Fibroblast of lung (primary cell): Measurements from ENCODE around the gene NOC4L.

Experiments
- EZH2 ChIP-seq: IDR thresholded peaks from 2 replicates; pipeline ENCODE4 v1.5.1; 2012; ENCODE audit warnings: low read length, control low read depth, mild to moderate bottlenecking; ENCODE audit errors: missing control alignments
- TF ChIP-seq, protein P1 (sequence below), 2 donors: IDR thresholded peaks in 1 of 2; conservative IDR thresholded peaks in 1 of 2; 1 replicate in 1 of 2; 2 replicates in 1 of 2; pipeline ENCODE4 v1.5.1; 2011 to 2012; ENCODE audit warnings: low read length in 2 of 2, control low read depth in 1 of 2, inconsistent platforms in 1 of 2, low read depth in 1 of 2, mild to moderate bottlenecking in 1 of 2

DNA sequence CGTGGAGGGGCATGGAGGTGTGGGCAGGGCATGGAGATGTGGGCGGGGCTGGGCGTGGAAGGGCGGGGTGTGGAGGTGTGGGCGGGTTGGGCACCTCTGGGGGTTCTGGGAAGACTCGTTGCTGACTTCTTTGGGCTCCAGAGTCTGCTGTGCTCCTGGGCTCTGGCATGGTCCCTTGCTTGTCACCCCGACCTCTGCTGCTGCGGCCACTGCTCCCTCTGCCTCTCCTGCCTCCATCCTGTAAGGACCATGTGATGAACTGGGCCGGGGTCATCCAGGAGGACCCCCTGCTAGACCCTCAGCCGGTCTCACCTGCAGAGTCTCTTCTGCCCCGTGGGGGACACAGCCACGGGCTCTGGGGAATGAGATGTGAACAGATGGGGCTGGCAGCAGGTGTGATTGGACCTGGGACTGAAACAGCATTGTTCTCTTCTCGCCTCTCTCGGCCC lies 15.3 kb downstream of the NOC4L start:
- TF ChIP-seq, protein P1, sequence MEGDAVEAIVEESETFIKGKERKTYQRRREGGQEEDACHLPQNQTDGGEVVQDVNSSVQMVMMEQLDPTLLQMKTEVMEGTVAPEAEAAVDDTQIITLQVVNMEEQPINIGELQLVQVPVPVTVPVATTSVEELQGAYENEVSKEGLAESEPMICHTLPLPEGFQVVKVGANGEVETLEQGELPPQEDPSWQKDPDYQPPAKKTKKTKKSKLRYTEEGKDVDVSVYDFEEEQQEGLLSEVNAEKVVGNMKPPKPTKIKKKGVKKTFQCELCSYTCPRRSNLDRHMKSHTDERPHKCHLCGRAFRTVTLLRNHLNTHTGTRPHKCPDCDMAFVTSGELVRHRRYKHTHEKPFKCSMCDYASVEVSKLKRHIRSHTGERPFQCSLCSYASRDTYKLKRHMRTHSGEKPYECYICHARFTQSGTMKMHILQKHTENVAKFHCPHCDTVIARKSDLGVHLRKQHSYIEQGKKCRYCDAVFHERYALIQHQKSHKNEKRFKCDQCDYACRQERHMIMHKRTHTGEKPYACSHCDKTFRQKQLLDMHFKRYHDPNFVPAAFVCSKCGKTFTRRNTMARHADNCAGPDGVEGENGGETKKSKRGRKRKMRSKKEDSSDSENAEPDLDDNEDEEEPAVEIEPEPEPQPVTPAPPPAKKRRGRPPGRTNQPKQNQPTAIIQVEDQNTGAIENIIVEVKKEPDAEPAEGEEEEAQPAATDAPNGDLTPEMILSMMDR (conservative IDR thresholded peaks at IDR 0.05 in 1 of 2, IDR thresholded peaks at IDR 0.05 in 1 of 2; ENCODE audit: low read depth in 1 of 2, low read length in 2 of 2): no peak
- no peak for TF ChIP-seq EZH2
